PFSK-1 (cell line): ENCODE measurements around the gene DCT.

Experiments
- FOXP2 ChIP-seq: optimal IDR thresholded peaks from 2 replicates; pipeline ENCODE3; 2011; ENCODE audit warnings: borderline replicate concordance, control low read depth, inconsistent platforms; ENCODE audit not compliant: insufficient read depth; ENCODE audit errors: extremely low read length, extremely low read depth
- POLR2AphosphoS5 ChIP-seq: IDR thresholded peaks from 2 replicates; pipeline ENCODE4 v1.6.1; 2012; ENCODE audit warnings: low read depth, mild to moderate bottlenecking, control low read depth, low read length, moderate library complexity
- SIN3A ChIP-seq: IDR thresholded peaks from 2 replicates; pipeline ENCODE4 v1.6.1; 2012; ENCODE audit warnings: mild to moderate bottlenecking, low read length, moderate library complexity, borderline replicate concordance; ENCODE audit not compliant: insufficient read depth
- TAF1 ChIP-seq: IDR thresholded peaks from 2 replicates; pipeline ENCODE4 v1.6.1; 2012; ENCODE audit warnings: low read length, control low read depth, borderline replicate concordance; ENCODE audit not compliant: insufficient read depth
- TF ChIP-seq, protein P1 (sequence below), 2 experiments: IDR thresholded peaks; 2 replicates each; pipeline versions ENCODE4 v1.6.1 to v1.8.0; 2011 to 2012; ENCODE audit warnings: low read depth in 2 of 2, low read length in 2 of 2, control low read depth in 1 of 2, inconsistent platforms in 1 of 2, mild to moderate bottlenecking in 1 of 2, moderate library complexity in 1 of 2; ENCODE audit not compliant: insufficient read depth in 1 of 2

The DCT gene

DNA sequence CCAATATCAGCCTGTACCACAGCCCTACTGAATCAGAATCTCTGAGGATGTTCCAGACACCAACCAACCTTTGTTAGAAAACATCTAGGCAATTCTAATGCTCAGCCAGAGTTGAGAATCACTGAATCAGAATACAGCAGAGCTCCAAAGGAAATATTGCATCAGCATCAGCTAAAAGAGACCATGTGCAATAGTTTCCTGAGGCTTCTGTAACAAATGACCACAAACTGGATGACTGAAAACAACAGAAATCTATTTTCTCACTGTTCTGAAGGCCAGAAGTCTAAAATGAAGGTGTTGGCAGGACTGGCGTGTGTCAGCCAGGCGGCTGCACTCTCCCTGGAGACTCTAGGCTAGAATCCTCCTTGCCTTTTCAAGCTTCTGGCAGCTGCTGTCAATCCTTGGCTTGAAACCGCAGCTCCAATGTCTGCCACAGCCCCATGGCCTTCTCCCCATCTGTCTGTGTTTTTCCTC is 1.2 kb upstream of the DCT start:
- TF ChIP-seq TAF1: no peak
- TF ChIP-seq SIN3A: no peak
- TF ChIP-seq POLR2AphosphoS5: no peak
- no peak for TF ChIP-seq FOXP2
- TF ChIP-seq, protein P1, sequence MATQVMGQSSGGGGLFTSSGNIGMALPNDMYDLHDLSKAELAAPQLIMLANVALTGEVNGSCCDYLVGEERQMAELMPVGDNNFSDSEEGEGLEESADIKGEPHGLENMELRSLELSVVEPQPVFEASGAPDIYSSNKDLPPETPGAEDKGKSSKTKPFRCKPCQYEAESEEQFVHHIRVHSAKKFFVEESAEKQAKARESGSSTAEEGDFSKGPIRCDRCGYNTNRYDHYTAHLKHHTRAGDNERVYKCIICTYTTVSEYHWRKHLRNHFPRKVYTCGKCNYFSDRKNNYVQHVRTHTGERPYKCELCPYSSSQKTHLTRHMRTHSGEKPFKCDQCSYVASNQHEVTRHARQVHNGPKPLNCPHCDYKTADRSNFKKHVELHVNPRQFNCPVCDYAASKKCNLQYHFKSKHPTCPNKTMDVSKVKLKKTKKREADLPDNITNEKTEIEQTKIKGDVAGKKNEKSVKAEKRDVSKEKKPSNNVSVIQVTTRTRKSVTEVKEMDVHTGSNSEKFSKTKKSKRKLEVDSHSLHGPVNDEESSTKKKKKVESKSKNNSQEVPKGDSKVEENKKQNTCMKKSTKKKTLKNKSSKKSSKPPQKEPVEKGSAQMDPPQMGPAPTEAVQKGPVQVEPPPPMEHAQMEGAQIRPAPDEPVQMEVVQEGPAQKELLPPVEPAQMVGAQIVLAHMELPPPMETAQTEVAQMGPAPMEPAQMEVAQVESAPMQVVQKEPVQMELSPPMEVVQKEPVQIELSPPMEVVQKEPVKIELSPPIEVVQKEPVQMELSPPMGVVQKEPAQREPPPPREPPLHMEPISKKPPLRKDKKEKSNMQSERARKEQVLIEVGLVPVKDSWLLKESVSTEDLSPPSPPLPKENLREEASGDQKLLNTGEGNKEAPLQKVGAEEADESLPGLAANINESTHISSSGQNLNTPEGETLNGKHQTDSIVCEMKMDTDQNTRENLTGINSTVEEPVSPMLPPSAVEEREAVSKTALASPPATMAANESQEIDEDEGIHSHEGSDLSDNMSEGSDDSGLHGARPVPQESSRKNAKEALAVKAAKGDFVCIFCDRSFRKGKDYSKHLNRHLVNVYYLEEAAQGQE (IDR thresholded peaks at IDR 0.05; ENCODE audit: insufficient read depth in 1 of 2, low read depth in 2 of 2, low read length in 2 of 2): no peak

DNA sequence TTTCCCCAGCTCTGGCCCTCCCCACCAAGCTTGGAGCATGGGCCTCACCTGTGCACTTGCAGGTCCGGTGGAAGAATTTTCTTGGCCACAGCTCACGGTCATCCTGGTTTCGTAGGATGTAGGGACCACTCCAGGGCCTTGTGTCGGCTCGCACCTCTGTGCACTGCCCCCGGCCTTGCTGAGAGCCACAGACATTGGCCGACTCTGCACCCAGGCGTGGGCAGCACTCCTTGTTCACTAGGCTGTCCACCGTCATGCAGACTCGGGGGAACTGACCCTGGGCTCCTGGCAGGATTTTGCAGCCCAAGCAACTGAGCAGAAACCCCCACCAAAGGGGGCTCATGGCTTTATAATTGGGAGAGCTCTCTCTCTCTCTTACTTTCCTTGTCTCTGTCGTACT is 569 bp downstream of the DCT start:
- TF ChIP-seq, protein P1 (IDR thresholded peaks at IDR 0.05; ENCODE audit: insufficient read depth in 1 of 2, low read depth in 2 of 2, low read length in 2 of 2): no peak
- TF ChIP-seq FOXP2: no peak
- no peak for TF ChIP-seq POLR2AphosphoS5
- no peak for TF ChIP-seq TAF1
- TF ChIP-seq SIN3A: no peak

DNA sequence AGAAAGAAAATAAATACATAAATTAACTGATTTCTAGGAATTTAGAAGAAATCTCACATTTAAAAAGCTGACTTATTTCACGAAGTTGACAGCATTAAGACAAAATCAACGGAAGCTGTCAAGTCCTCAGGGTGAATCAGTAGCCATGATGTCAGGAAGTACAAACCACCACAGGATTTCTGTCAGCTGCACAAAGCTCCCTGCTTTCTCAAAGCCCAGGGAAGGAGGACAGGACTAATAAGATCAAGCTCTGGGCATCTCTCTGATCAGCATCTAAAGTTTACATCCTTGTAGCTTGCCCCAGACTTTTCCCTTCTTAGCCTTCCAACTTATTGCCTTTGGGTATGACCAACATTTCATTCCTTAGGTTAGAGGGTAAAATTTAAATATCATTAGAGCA is 9.4 kb downstream of the DCT start:
- TF ChIP-seq TAF1 (no peak), SIN3A (no peak), FOXP2 (no peak), POLR2AphosphoS5 (no peak)
- TF ChIP-seq, protein P1 (IDR thresholded peaks at IDR 0.05; ENCODE audit: insufficient read depth in 1 of 2, low read depth in 2 of 2, low read length in 2 of 2): no peak

DNA sequence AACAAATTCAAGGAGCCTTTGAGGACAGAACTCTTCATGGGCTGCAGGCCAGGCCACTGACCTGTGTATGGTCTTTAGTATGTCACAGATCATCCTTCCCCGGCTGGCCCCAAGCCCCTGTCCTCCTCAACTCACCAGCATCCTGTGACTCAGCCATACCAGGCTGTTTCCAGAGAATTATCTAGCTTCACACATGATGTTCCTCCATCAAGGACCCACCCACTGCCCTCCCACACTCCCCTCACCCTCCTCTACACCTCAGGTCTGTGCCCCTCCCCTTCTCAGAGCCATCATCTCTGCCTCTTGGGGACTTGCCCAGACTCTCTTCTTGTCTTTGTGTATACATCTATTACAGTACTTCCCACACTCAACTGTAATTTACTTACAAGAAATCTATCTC is 14.7 kb downstream of the DCT start:
- TF ChIP-seq SIN3A: no peak
- TF ChIP-seq FOXP2: no peak

DNA sequence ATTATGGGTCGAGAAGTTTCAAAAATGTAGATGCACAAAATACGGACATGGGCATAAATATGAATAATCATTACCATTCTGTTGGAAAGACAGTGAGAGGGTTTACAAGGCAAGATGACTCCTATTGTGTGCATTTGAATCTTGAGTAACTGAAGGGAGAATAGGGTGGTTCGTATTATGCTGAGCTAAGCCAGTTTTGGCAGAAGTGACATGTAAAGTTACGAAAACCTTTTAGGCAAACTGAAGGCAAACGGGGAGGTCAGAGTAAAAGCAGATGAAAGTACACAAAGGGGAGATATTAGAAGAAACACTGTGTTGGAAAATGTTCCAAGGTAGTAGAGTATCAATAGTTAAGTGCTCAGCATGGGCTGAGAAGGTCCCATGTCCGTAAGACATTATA is 16.8 kb downstream of the DCT start:
- TF ChIP-seq FOXP2 (no peak), SIN3A (no peak), TAF1 (no peak)
- TF ChIP-seq, protein P1 (IDR thresholded peaks at IDR 0.05; ENCODE audit: insufficient read depth in 1 of 2, low read depth in 2 of 2, low read length in 2 of 2): no peak

DNA sequence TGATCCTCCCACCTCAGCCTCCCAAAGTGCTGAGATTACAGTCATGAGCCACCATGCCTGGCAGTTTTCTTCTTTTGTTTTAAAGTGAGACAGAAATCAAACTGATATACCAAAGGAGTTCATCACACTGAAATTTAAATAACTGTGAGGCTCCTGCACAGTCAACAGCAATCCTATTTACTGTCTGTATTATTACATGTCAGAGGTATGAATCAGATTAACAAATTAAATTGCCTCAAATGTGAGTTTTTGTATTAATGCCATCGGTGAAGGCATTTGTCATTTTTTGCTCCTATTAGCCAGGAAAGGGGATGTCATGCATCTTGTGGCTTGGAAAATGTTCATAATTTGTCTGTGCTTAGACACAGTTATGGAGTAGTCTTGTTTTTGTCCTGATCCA is 20.4 kb downstream of the DCT start:
- TF ChIP-seq FOXP2 (no peak), TAF1 (no peak), POLR2AphosphoS5 (no peak), SIN3A (no peak)
- TF ChIP-seq, protein P1 (IDR thresholded peaks at IDR 0.05; ENCODE audit: insufficient read depth in 1 of 2, low read depth in 2 of 2, low read length in 2 of 2): no peak
